ENCODE measurements around the gene WTAP. TPM values are rescaled to one million over a fixed set of nuclear protein-coding genes. Genes with fewer than 3 reads are reported as not detected.
"Not testable (repeated sequence)": the region's sequence is repeated elsewhere in the genome, so short reads cannot be mapped to it uniquely, and the experiment has no call there.

Gene WTAP
- total RNA-seq, 1 donor from 2014 or later: 108 TPM

- Mint-ChIP-seq H3K27me3 (ENCODE audit: unreplicated experiment) (peaks cover 7% of the 10 kb centered on the region), H3K4me1 (ENCODE audit: low read depth, unreplicated experiment) (peaks cover 12% of the 10 kb centered on the region), H3K9me3 (ENCODE audit: unreplicated experiment) (peaks cover 7% of the 10 kb centered on the region), H3K27ac (ENCODE audit: unreplicated experiment) (peak overlapping the region; percentile 75), H3K36me3 (ENCODE audit: unreplicated experiment) (no peaks in the 10 kb centered on the region), H3K4me3 (ENCODE audit: unreplicated experiment) (peak overlapping the region; percentile 88)
- DNase-seq: no peak
- TF ChIP-seq CTCF (IDR thresholded peaks at IDR 0.05; ENCODE audit: partially characterized antibody, unreplicated experiment): no peak
Measured at GRCh38 chr6:159693894-159694545, 33.3 kb upstream of the WTAP start.

GRCh38 chr6:159695984-159696383 lies 31.3 kb upstream of the WTAP start:
- H3K27ac Mint-ChIP-seq (ENCODE audit: unreplicated experiment): no peak overlapping the region
- no peak overlapping the region for H3K4me3 Mint-ChIP-seq (ENCODE audit: unreplicated experiment)
- peaks cover 16% of the 10 kb centered on the region for H3K4me1 Mint-ChIP-seq (ENCODE audit: low read depth, unreplicated experiment)
- peaks cover 7% of the 10 kb centered on the region for H3K9me3 Mint-ChIP-seq (ENCODE audit: unreplicated experiment)
- H3K36me3 Mint-ChIP-seq (ENCODE audit: unreplicated experiment): peaks cover 5% of the 10 kb centered on the region
- peaks cover 7% of the 10 kb centered on the region for H3K27me3 Mint-ChIP-seq (ENCODE audit: unreplicated experiment)
- TF ChIP-seq CTCF (IDR thresholded peaks at IDR 0.05; ENCODE audit: partially characterized antibody, unreplicated experiment): no peak
- DNase-seq: no peak

GRCh38 chr6:159700970-159701369 lies 26.3 kb upstream of the WTAP start:
- Mint-ChIP-seq H3K36me3 (ENCODE audit: unreplicated experiment) (peaks cover 5% of the 10 kb centered on the region), H3K27me3 (ENCODE audit: unreplicated experiment) (peaks cover 3% of the 10 kb centered on the region), H3K9me3 (ENCODE audit: unreplicated experiment) (peaks cover 1% of the 10 kb centered on the region), H3K27ac (ENCODE audit: unreplicated experiment) (no peak overlapping the region), H3K4me3 (ENCODE audit: unreplicated experiment) (no peak overlapping the region), H3K4me1 (ENCODE audit: low read depth, unreplicated experiment) (peaks cover 5% of the 10 kb centered on the region)
- no peak for DNase-seq
- TF ChIP-seq CTCF (IDR thresholded peaks at IDR 0.05; ENCODE audit: partially characterized antibody, unreplicated experiment): no peak

- no peak for DNase-seq
- peaks cover 5% of the 10 kb centered on the region for H3K4me1 Mint-ChIP-seq (ENCODE audit: low read depth, unreplicated experiment)
- no peak overlapping the region for H3K27ac Mint-ChIP-seq (ENCODE audit: unreplicated experiment)
- peaks cover 5% of the 10 kb centered on the region for H3K36me3 Mint-ChIP-seq (ENCODE audit: unreplicated experiment)
- TF ChIP-seq CTCF (IDR thresholded peaks at IDR 0.05; ENCODE audit: partially characterized antibody, unreplicated experiment): no peak
- peaks cover 3% of the 10 kb centered on the region for H3K27me3 Mint-ChIP-seq (ENCODE audit: unreplicated experiment)
- no peak overlapping the region for H3K4me3 Mint-ChIP-seq (ENCODE audit: unreplicated experiment)
- peaks cover 1% of the 10 kb centered on the region for H3K9me3 Mint-ChIP-seq (ENCODE audit: unreplicated experiment)
Measured at GRCh38 chr6:159701413-159701999, 25.8 kb upstream of the WTAP start.

GRCh38 chr6:159710603-159711002 lies 16.7 kb upstream of the WTAP start:
- not testable (repeated sequence) for H3K9me3 Mint-ChIP-seq (ENCODE audit: unreplicated experiment); H3K36me3 Mint-ChIP-seq (ENCODE audit: unreplicated experiment); H3K4me3 Mint-ChIP-seq (ENCODE audit: unreplicated experiment); H3K27me3 Mint-ChIP-seq (ENCODE audit: unreplicated experiment); H3K4me1 Mint-ChIP-seq (ENCODE audit: low read depth, unreplicated experiment); DNase-seq; H3K27ac Mint-ChIP-seq (ENCODE audit: unreplicated experiment)

GRCh38 chr6:159712389-159712788 lies 14.9 kb upstream of the WTAP start:
- H3K36me3 Mint-ChIP-seq (ENCODE audit: unreplicated experiment); H3K27ac Mint-ChIP-seq (ENCODE audit: unreplicated experiment); H3K27me3 Mint-ChIP-seq (ENCODE audit: unreplicated experiment); H3K9me3 Mint-ChIP-seq (ENCODE audit: unreplicated experiment); H3K4me3 Mint-ChIP-seq (ENCODE audit: unreplicated experiment); H3K4me1 Mint-ChIP-seq (ENCODE audit: low read depth, unreplicated experiment); DNase-seq: not testable (repeated sequence)
